Measurements from ENCODE around the gene FOXP4.

Gene FOXP4

DNA sequence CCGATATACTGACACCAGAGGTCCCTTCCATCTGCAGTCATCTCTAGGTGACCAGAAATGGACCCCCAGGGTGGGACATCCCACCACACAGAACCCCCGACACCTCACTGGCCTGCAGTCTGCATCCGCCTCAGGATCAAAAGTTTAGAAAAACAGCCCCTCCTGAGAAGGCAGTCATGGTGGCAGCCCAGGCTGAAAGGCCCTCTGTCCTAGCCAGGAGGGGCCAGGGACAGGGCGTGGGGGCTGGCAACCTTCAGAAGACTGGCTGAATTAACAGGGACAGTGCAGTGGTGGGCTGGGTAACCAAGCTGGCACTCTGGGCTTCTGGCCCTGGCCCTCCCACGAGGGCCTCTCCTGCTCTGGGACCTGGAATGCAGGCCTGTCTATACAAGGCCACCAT, 57.8 kb downstream of the FOXP4 start:
- intact Hi-C loops (cut with DNase I; ENCODE audit: low total_unique reads): loop anchor here (5.0 kb wide), 1 partner anchor 183 kb away; the partner anchor contains the start of gene TOMM6
- peak in 1 of 2 donors; percentile 57 for DNase-seq
- Histone ChIP-seq H3K4me3 (no peak overlapping the region), H3K9me3 (no peaks in the 10 kb centered on the region), H3K27me3 (peaks cover 0 to 3% of the 10 kb centered on the region in 2 donors), H3K4me1 (peaks cover 0 to 17% (median 6%) of the 10 kb centered on the region in 4 donors), H3K27ac (no peak overlapping the region), H3K36me3 (peaks cover 4 to 19% (median 12%) of the 10 kb centered on the region in 3 donors)
- TF ChIP-seq, protein P1, sequence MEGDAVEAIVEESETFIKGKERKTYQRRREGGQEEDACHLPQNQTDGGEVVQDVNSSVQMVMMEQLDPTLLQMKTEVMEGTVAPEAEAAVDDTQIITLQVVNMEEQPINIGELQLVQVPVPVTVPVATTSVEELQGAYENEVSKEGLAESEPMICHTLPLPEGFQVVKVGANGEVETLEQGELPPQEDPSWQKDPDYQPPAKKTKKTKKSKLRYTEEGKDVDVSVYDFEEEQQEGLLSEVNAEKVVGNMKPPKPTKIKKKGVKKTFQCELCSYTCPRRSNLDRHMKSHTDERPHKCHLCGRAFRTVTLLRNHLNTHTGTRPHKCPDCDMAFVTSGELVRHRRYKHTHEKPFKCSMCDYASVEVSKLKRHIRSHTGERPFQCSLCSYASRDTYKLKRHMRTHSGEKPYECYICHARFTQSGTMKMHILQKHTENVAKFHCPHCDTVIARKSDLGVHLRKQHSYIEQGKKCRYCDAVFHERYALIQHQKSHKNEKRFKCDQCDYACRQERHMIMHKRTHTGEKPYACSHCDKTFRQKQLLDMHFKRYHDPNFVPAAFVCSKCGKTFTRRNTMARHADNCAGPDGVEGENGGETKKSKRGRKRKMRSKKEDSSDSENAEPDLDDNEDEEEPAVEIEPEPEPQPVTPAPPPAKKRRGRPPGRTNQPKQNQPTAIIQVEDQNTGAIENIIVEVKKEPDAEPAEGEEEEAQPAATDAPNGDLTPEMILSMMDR (IDR thresholded peaks at IDR 0.05): no peak

DNA sequence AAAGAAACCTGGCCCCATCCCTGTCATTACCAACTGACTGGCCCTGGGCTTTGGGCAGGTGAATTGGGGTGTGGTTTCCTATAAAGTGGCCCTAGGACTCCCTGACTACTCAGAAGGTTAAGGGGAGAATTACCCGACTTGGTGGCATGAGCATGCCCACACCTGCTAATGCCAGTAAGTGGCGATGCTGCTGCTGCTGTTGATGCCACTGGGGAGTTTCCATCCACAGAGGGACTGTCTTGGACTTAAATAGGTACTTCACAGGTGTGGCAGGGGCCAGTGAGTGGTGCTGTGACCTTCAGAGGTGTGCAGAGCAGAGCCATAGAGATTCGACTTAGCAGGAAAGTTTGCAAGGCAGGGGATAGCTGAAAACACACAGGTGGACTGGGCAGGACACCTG, 59.5 kb downstream of the FOXP4 start:
- Histone ChIP-seq H3K27ac (no peak overlapping the region), H3K4me3 (no peak overlapping the region), H3K4me1 (peaks cover 0 to 17% (median 6%) of the 10 kb centered on the region in 4 donors), H3K36me3 (peaks cover 0 to 3% (median 0%) of the 10 kb centered on the region in 3 donors), H3K9me3 (no peaks in the 10 kb centered on the region), H3K27me3 (peaks cover 0 to 3% of the 10 kb centered on the region in 2 donors)
- TF ChIP-seq, protein P1 (IDR thresholded peaks at IDR 0.05): no peak
- intact Hi-C loops (cut with DNase I; ENCODE audit: low total_unique reads): no loop called here
- peak in 1 of 2 donors; percentile 29 for DNase-seq

DNA sequence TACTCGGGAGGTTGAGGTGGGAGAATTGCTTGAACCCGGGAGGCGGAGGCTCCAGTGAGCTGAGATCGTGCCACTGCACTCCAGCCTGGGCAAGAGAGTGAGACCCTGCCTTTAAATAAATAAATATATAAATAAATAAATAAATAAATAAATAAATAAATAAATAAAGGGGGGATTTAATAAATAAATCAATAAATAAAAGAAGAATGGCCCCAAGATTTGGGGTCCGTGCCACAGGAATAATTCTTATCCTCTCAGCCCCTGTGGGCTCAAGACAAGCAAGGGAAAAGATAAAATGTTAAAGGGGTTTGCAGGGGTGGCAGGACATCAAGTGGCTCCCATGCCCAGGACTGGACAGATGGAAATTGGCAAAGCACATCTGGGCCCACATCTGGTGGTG, 60.9 kb downstream of the FOXP4 start:
- H3K4me3 ChIP-seq: no peak overlapping the region
- TF ChIP-seq, protein P1 (IDR thresholded peaks at IDR 0.05): no peak
- no peak overlapping the region for H3K27ac ChIP-seq
- no peaks in the 10 kb centered on the region for H3K9me3 ChIP-seq
- H3K4me1 ChIP-seq: peaks cover 0 to 15% (median 6%) of the 10 kb centered on the region in 4 donors
- no peaks in the 10 kb centered on the region for H3K36me3 ChIP-seq
- intact Hi-C loops (cut with DNase I; ENCODE audit: low total_unique reads): no loop called here
- DNase-seq: no peak
- H3K27me3 ChIP-seq: peaks cover 0 to 9% of the 10 kb centered on the region in 2 donors

DNA sequence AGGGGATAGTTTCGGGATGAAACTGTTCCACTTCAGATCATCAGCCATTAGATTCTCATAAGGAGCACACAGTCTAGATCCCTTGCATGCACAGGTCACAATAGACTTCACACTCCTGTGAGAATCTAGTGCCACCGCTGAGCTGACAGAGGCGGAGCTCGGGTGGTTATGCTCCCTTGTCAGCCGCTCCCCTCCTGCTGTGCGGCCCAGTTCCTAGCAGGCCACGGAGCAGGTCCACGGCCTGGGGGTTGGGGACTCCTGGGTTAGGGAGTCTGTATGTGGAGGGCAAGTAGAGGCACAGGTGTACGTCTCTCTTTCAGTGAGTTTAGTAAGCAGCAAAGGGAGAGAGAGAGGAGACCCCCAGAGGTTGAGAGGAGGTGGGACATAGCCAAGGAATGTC, 61.6 kb downstream of the FOXP4 start:
- H3K27me3 ChIP-seq: peaks cover 0 to 9% of the 10 kb centered on the region in 2 donors
- intact Hi-C loops (cut with DNase I; ENCODE audit: low total_unique reads): no loop called here

DNA sequence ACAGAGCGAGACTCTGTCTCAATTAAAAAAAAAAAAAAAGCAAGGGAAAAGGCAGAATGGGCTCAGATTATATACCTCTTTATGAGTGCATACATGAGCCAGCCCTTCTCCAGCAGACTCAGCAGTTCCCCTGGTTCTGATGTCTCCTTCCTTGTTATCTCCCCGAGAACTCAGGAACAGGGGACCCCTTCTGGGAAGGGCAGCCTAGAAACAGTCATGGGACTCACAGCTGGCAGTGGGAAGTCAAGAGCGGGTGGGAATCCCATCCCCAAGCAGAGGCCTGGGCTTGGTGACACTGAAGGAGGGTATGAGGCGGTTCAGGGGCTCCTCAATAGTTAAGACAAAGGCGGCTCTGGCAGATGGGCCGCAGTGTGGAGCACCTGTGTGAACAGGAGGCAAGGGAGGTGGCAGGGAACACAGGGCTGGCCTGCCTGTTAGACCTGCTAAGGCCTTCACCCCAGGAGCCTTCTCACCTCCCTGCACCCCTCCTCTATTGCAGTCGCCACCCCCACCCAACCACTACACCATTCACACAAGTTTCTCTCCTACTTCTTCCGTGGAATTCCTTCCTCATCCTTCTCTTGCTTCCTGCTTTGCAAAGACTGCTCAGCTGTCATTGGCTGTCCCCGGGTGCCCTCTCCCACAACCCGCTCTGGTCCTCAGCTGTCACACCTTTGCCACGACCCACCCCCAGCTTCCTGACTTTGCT, 62.4 kb downstream of the FOXP4 start:
- intact Hi-C loops (cut with DNase I; ENCODE audit: low total_unique reads): no loop called here

More for the DNA sequence above, 61.6 kb downstream of the FOXP4 start:
- DNase-seq: peak in 1 of 2 donors; percentile 48
- H3K4me3 ChIP-seq: no peak overlapping the region
- TF ChIP-seq, protein P1 (IDR thresholded peaks at IDR 0.05): no peak
- no peak overlapping the region for H3K27ac ChIP-seq
- H3K36me3 ChIP-seq: no peaks in the 10 kb centered on the region
- H3K4me1 ChIP-seq: peaks cover 0 to 8% (median 4%) of the 10 kb centered on the region in 4 donors
- H3K9me3 ChIP-seq: no peaks in the 10 kb centered on the region

More for the DNA sequence above, 62.4 kb downstream of the FOXP4 start:
- no peak overlapping the region for H3K4me3 ChIP-seq
- TF ChIP-seq, protein P1 (IDR thresholded peaks at IDR 0.05): no peak
- H3K27me3 ChIP-seq: peaks cover 0 to 9% of the 10 kb centered on the region in 2 donors
- no peaks in the 10 kb centered on the region for H3K9me3 ChIP-seq
- DNase-seq: peak in 1 of 2 donors; percentile 57
- H3K27ac ChIP-seq: no peak overlapping the region
- no peaks in the 10 kb centered on the region for H3K4me1 ChIP-seq
- no peaks in the 10 kb centered on the region for H3K36me3 ChIP-seq
